SU-DHL-6 (cell line): Measurements from ENCODE around the gene ZNF185.

Experiments
- EZH2phosphoT487 ChIP-seq: fragments of 200-600 bp; sonication (generic), shearing (Covaris generic); conservative IDR thresholded peaks from 2 replicates; pipeline ENCODE4 v1.6.1; 2018; ENCODE audit warnings: mild to moderate bottlenecking, antibody characterized with exemption, low read length, moderate library complexity, mixed read lengths
- TF ChIP-seq, protein P1 (sequence below): fragments of 200-600 bp; sonication (generic); IDR thresholded peaks from one replicate; pipeline ENCODE4 v1.5.1; 2017; ENCODE audit warnings: antibody characterized with exemption, mild to moderate bottlenecking, low read length, moderate library complexity; ENCODE audit not compliant: insufficient read depth, poor library complexity, severe bottlenecking

DNA sequence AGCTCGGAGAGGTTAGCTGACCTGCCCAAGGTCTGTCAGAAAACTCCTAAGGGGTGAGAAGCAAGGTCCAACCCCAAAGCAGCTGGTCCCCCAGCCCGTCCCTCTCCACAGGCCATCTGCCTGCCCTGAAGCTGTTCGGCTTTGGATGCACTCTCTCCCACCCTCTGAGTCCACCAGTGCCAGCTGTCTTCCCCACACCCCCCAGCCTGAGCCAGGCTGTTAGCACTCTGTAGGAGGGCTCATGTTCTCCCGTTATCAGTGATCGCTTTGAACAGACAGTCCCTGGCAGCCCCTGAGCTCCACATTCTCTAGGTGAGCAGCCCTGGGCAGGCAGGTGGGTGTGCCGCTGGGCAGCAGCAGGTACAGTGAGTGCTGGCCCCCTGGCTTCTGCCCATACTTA is 16.0 kb downstream of the ZNF185 start:
- TF ChIP-seq, protein P1, sequence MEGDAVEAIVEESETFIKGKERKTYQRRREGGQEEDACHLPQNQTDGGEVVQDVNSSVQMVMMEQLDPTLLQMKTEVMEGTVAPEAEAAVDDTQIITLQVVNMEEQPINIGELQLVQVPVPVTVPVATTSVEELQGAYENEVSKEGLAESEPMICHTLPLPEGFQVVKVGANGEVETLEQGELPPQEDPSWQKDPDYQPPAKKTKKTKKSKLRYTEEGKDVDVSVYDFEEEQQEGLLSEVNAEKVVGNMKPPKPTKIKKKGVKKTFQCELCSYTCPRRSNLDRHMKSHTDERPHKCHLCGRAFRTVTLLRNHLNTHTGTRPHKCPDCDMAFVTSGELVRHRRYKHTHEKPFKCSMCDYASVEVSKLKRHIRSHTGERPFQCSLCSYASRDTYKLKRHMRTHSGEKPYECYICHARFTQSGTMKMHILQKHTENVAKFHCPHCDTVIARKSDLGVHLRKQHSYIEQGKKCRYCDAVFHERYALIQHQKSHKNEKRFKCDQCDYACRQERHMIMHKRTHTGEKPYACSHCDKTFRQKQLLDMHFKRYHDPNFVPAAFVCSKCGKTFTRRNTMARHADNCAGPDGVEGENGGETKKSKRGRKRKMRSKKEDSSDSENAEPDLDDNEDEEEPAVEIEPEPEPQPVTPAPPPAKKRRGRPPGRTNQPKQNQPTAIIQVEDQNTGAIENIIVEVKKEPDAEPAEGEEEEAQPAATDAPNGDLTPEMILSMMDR, result no peak
- TF ChIP-seq EZH2phosphoT487, result no peak
